Mesendoderm (in vitro differentiated cells): ENCODE results near the gene NRP1.

Experiments
- DNase-seq: peaks from one replicate; pipeline ENCODE4 v3.0.0; 2013
- H2AK5ac ChIP-seq: 2 replicates; pipeline ENCODE4 v1.6.1; 2013; ENCODE audit warnings: low read length, inconsistent platforms
- H2BK120ac ChIP-seq: 2 replicates; pipeline ENCODE4 v1.6.1; 2013; ENCODE audit warnings: low read depth, mild to moderate bottlenecking, low read length, moderate library complexity, mixed read lengths
- H2BK15ac ChIP-seq: replicated peaks from 2 replicates; pipeline ENCODE4 v1.6.1; 2013; ENCODE audit warnings: low read depth, mild to moderate bottlenecking, moderate library complexity
- H2BK5ac ChIP-seq: 2 replicates; pipeline ENCODE4 v1.6.1; 2013; ENCODE audit warnings: low read length, inconsistent platforms
- H3K18ac ChIP-seq: 2 replicates; pipeline ENCODE4 v1.6.1; 2013; ENCODE audit warnings: mild to moderate bottlenecking, low read length, mixed read lengths
- H3K23ac ChIP-seq: one replicate; pipeline ENCODE4 v1.6.1; 2013; ENCODE audit warnings: low read length
- H3K27ac ChIP-seq: 2 replicates; pipeline ENCODE4 v1.5.1; 2013; ENCODE audit warnings: low read depth, mild to moderate bottlenecking, inconsistent platforms, low read length, moderate library complexity
- H3K27me3 ChIP-seq: 2 replicates; pipeline ENCODE4 v1.6.1; 2013; ENCODE audit warnings: low read length, control low read depth, mild to moderate bottlenecking, inconsistent platforms; ENCODE audit not compliant: insufficient read depth, poor library complexity
- H3K36me3 ChIP-seq: 2 replicates; pipeline ENCODE4 v1.6.1; 2013; ENCODE audit warnings: low read length, inconsistent platforms; ENCODE audit not compliant: control insufficient read depth, insufficient read depth
- H3K4ac ChIP-seq: one replicate; pipeline ENCODE4 v1.6.1; 2013; ENCODE audit warnings: low read depth, mild to moderate bottlenecking, low read length, moderate library complexity
- H3K4me1 ChIP-seq: 2 replicates; pipeline ENCODE4 v1.6.1; 2013; ENCODE audit warnings: low read depth, low read length, inconsistent platforms; ENCODE audit not compliant: control insufficient read depth
- H3K4me2 ChIP-seq: 2 replicates; pipeline ENCODE4 v1.6.1; 2013; ENCODE audit warnings: low read length
- H3K4me3 ChIP-seq: 2 replicates; pipeline ENCODE4 v1.5.1; 2013; ENCODE audit warnings: mild to moderate bottlenecking, low read length
- H3K56ac ChIP-seq: one replicate; pipeline ENCODE4 v1.6.1; 2013; ENCODE audit warnings: low read length
- H3K79me1 ChIP-seq: 2 replicates; pipeline ENCODE4 v1.6.1; 2013; ENCODE audit warnings: low read length, inconsistent platforms
- H3K79me2 ChIP-seq: 2 replicates; pipeline ENCODE4 v1.6.1; 2013; ENCODE audit warnings: mild to moderate bottlenecking, low read length; ENCODE audit not compliant: control insufficient read depth, insufficient read depth
- H3K9ac ChIP-seq: 2 replicates; pipeline ENCODE4 v1.6.1; 2013; ENCODE audit warnings: low read length, inconsistent platforms
- H4K5ac ChIP-seq: one replicate; pipeline ENCODE4 v1.6.1; 2013; ENCODE audit warnings: low read length
- H4K8ac ChIP-seq: one replicate; pipeline ENCODE4 v1.6.1; 2013; ENCODE audit warnings: low read depth, mild to moderate bottlenecking, control low read depth, low read length, moderate library complexity
- WGBS: extraction: QIAGEN DNeasy Blood & Tissue Kit; methylation state at CpG from one replicate; pipeline ENCODE4 v1.1.7; 2013; ENCODE audit warnings: low lambda C conversion rate, missing lambda C conversion rate; ENCODE audit not compliant: insufficient coverage; ENCODE audit errors: extremely low coverage; 5-methylcytosine and 5-hydroxymethylcytosine counted together

The NRP1 gene

DNA sequence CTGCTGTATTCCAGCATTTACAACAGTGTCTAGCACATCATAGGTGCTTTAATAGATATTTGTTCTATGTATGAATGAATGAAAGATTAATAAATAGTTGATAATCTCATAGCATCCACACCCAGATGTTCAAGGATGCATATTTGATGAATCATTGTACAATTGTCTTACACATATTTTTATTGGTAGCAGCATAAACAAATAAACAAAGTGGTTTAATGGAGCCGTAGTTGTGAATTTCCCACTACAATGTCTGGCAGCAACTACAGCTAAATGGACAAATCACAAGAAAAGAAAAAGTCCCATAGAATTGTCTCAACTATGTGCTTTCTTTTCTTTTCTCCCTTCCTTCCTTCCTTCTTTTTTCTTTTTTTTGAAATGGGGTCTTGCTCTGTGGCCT lies 150.8 kb downstream of the NRP1 start:
- no peak overlapping the region for H2AK5ac ChIP-seq
- no peak overlapping the region for H2BK5ac ChIP-seq
- no peak overlapping the region for H4K5ac ChIP-seq
- no peak overlapping the region for H3K56ac ChIP-seq
- H3K79me2 ChIP-seq, result no peaks in the 10 kb centered on the region
- no CpG with 5 or more reads among the region's 1 CpG for WGBS
- no peak overlapping the region for H3K4ac ChIP-seq
- H3K23ac ChIP-seq, result no peak overlapping the region
- H3K27me3 ChIP-seq, result no peaks in the 10 kb centered on the region
- H3K27ac ChIP-seq, result no peak overlapping the region
- H3K4me3 ChIP-seq, result no peak overlapping the region
- no peak overlapping the region for H2BK15ac ChIP-seq
- DNase-seq, result no peak
- H3K36me3 ChIP-seq, result no peaks in the 10 kb centered on the region
- H3K79me1 ChIP-seq, result no peaks in the 10 kb centered on the region
- H2BK120ac ChIP-seq, result no peak overlapping the region
- no peak overlapping the region for H3K18ac ChIP-seq
- no peak overlapping the region for H3K4me2 ChIP-seq
- no peak overlapping the region for H3K9ac ChIP-seq
- peaks cover 6% of the 10 kb centered on the region for H3K4me1 ChIP-seq
- H4K8ac ChIP-seq, result no peak overlapping the region

GRCh38 chr10:33180921-33181320 lies 153.5 kb downstream of the NRP1 start:
- Histone ChIP-seq H2BK15ac (no peak overlapping the region), H3K23ac (no peak overlapping the region), H2BK120ac (no peak overlapping the region), H2BK5ac (no peak overlapping the region), H3K79me1 (no peaks in the 10 kb centered on the region), H3K36me3 (no peaks in the 10 kb centered on the region), H3K4me2 (no peak overlapping the region), H4K5ac (no peak overlapping the region), H3K27ac (no peak overlapping the region), H3K4me3 (no peak overlapping the region), H3K18ac (no peak overlapping the region), H3K27me3 (no peaks in the 10 kb centered on the region), H3K4me1 (no peaks in the 10 kb centered on the region), H3K79me2 (no peaks in the 10 kb centered on the region), H3K56ac (no peak overlapping the region), H3K9ac (no peak overlapping the region), H2AK5ac (no peak overlapping the region), H3K4ac (no peak overlapping the region), H4K8ac (no peak overlapping the region)
- no CpG with 5 or more reads among the region's 3 CpGs for WGBS
- DNase-seq, result no peak

DNA sequence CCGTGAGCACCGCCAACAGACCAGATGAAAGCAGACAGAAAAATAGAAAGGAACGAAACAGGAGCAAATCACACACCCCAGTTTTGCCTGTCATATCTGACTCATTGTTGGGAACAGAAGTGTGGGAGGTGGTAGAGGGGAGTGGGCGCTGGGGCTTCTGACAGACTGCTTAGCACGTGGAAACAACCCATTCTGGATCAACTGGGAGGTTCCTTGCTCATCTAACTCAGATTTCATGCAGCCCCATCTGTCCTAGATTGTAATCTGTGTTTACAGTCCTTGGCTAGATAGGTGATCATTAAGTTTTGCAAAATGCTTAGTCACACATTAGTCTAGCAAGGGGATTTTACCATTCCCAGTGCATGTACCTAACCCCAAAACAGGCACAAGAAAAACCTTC lies 154.1 kb downstream of the NRP1 start:
- no peaks in the 10 kb centered on the region for H3K4me1 ChIP-seq
- no peak overlapping the region for H3K4me3 ChIP-seq
- DNase-seq, result no peak
- no peak overlapping the region for H2AK5ac ChIP-seq
- H3K36me3 ChIP-seq, result no peaks in the 10 kb centered on the region
- H3K23ac ChIP-seq, result no peak overlapping the region
- H4K8ac ChIP-seq, result no peak overlapping the region
- no peak overlapping the region for H3K4ac ChIP-seq
- H3K27me3 ChIP-seq, result no peaks in the 10 kb centered on the region
- no peak overlapping the region for H3K18ac ChIP-seq
- no peak overlapping the region for H4K5ac ChIP-seq
- no peak overlapping the region for H2BK5ac ChIP-seq
- no peak overlapping the region for H3K27ac ChIP-seq
- H3K79me2 ChIP-seq, result no peaks in the 10 kb centered on the region
- no peak overlapping the region for H3K9ac ChIP-seq
- no peaks in the 10 kb centered on the region for H3K79me1 ChIP-seq
- no peak overlapping the region for H3K4me2 ChIP-seq
- no peak overlapping the region for H2BK120ac ChIP-seq
- H2BK15ac ChIP-seq, result no peak overlapping the region
- H3K56ac ChIP-seq, result no peak overlapping the region
- no CpG with 5 or more reads among the region's 5 CpGs for WGBS

DNA sequence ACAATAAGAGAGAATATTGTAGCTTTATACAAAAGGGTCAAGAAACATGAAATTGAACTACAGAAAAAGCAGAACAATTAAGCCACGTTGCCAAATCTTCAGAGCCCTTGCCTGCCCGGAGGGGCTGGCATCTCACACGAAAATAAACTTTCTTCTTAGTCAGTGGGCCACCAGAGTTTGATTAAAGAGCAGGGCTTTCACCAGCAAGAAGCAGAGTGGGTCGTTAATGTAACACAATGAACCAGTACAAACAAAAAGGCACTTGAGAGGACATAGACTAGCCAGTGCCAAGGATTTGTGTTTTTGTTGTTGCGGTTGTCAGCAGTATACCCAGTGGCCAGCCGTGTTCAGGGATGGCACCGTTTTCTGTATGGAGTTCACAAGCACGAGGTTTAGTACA lies 155.4 kb downstream of the NRP1 start:
- Histone ChIP-seq H2BK5ac (no peak overlapping the region), H3K79me2 (no peaks in the 10 kb centered on the region), H3K27ac (no peak overlapping the region), H4K8ac (no peak overlapping the region), H3K18ac (no peak overlapping the region), H2BK15ac (no peak overlapping the region), H2AK5ac (no peak overlapping the region), H3K23ac (no peak overlapping the region), H3K9ac (no peak overlapping the region), H3K79me1 (no peaks in the 10 kb centered on the region), H3K36me3 (no peaks in the 10 kb centered on the region), H4K5ac (no peak overlapping the region), H3K4me2 (no peak overlapping the region), H3K56ac (no peak overlapping the region), H3K27me3 (no peaks in the 10 kb centered on the region), H3K4me1 (no peaks in the 10 kb centered on the region), H3K4ac (no peak overlapping the region), H2BK120ac (no peak overlapping the region), H3K4me3 (no peak overlapping the region)
- no peak for DNase-seq
- WGBS, result no CpG with 5 or more reads among the region's 8 CpGs

- Histone ChIP-seq H3K9ac (no peak overlapping the region), H4K8ac (no peak overlapping the region), H3K4me2 (no peak overlapping the region), H2BK120ac (no peak overlapping the region), H3K36me3 (no peaks in the 10 kb centered on the region), H3K27me3 (no peaks in the 10 kb centered on the region), H3K79me1 (no peaks in the 10 kb centered on the region), H3K23ac (no peak overlapping the region), H3K56ac (no peak overlapping the region), H3K4me1 (no peaks in the 10 kb centered on the region), H3K18ac (no peak overlapping the region), H3K4ac (no peak overlapping the region), H2BK15ac (no peak overlapping the region), H3K79me2 (no peaks in the 10 kb centered on the region), H2AK5ac (no peak overlapping the region), H4K5ac (no peak overlapping the region), H2BK5ac (no peak overlapping the region), H3K27ac (no peak overlapping the region), H3K4me3 (no peak overlapping the region)
- WGBS, result no CpG with 5 or more reads among the region's 3 CpGs
- no peak for DNase-seq
These were observed 156.3 kb downstream of the NRP1 start for GRCh38 chr10:33178026-33178755.

DNA sequence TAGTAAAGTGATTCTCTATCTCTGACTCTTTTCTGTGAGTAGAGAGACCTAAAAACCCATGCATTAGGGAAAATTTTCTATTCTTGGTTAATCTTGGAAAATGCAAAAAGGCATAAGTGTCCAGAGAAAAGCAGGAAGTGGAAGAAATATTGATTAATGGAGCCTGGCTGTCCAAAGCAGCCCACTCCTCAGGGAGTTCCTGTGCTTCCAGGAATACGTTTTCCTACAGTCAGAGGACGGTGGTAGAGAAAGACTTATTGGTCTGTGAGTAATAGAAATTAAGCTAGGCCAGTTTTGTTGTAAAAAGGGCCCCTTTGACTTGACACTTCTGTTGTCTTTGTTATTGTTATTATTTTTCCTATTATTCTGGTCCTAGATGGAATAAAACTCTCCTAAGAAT lies 157.8 kb downstream of the NRP1 start:
- Histone ChIP-seq H3K4me1 (no peaks in the 10 kb centered on the region), H3K56ac (no peak overlapping the region), H2BK15ac (no peak overlapping the region), H3K79me1 (no peaks in the 10 kb centered on the region), H2AK5ac (no peak overlapping the region), H3K27ac (no peak overlapping the region), H4K8ac (no peak overlapping the region), H3K4me2 (no peak overlapping the region), H3K18ac (no peak overlapping the region), H3K9ac (no peak overlapping the region), H3K36me3 (no peaks in the 10 kb centered on the region), H3K23ac (no peak overlapping the region), H3K4me3 (no peak overlapping the region), H4K5ac (no peak overlapping the region), H3K79me2 (no peaks in the 10 kb centered on the region), H3K4ac (no peak overlapping the region), H2BK120ac (no peak overlapping the region), H2BK5ac (no peak overlapping the region), H3K27me3 (no peaks in the 10 kb centered on the region)
- no CpG with 5 or more reads among the region's 2 CpGs for WGBS
- DNase-seq, result no peak
